Aorta (tissue), 5 donors: Measurements from ENCODE around the gene TMPRSS11E. TPM values are rescaled to one million over a fixed set of nuclear protein-coding genes. Genes with fewer than 3 reads are reported as not detected.
"Not testable (repeated sequence)": the region's sequence is repeated elsewhere in the genome, so short reads cannot be mapped to it uniquely, and the experiment has no call there.

ENCODE experiments used
- ATAC-seq: fragments of 200-7000 bp; cut with Tn5 transposase; one replicate; pipeline ENCODE4 v1.9.1; 2022; ENCODE audit warnings: moderate library complexity; ENCODE audit not compliant: low FRiP score
- DNase-seq, 2 donors: peaks; one replicate each; pipeline ENCODE4 v3.0.0-alpha.2; 2020
- H3K27ac ChIP-seq, 2 donors: one replicate each; pipeline ENCODE4 v1.5.1; 2013; ENCODE audit warnings: low read length in 2 of 2, mild to moderate bottlenecking in 2 of 2, moderate library complexity in 2 of 2, control low read depth in 1 of 2, inconsistent platforms in 1 of 2, low read depth in 1 of 2
- H3K27me3 ChIP-seq, 2 donors: one replicate each; pipeline ENCODE4 v1.6.1; 2013; ENCODE audit warnings: control low read depth in 1 of 2, low read length in 1 of 2, mild to moderate bottlenecking in 1 of 2, moderate library complexity in 1 of 2; ENCODE audit not compliant: insufficient read depth in 2 of 2, control insufficient read depth in 1 of 2
- H3K36me3 ChIP-seq, 2 donors: one replicate each; pipeline ENCODE4 v1.6.1; 2013; ENCODE audit warnings: control low read depth in 1 of 2, low read length in 1 of 2, mild to moderate bottlenecking in 1 of 2; ENCODE audit not compliant: insufficient read depth in 2 of 2, control insufficient read depth in 1 of 2
- H3K4me1 ChIP-seq, 2 donors: one replicate each; pipeline ENCODE4 v1.6.1; 2013; ENCODE audit warnings: low read length in 2 of 2, control low read depth in 1 of 2, mild to moderate bottlenecking in 1 of 2, moderate library complexity in 1 of 2; ENCODE audit not compliant: insufficient read depth in 2 of 2, control insufficient read depth in 1 of 2
- H3K4me3 ChIP-seq, 2 donors: one replicate each; pipeline ENCODE4 v1.5.1; 2013; ENCODE audit warnings: low read length in 2 of 2, control low read depth in 1 of 2, mild to moderate bottlenecking in 1 of 2
- H3K9me3 ChIP-seq: one replicate; pipeline ENCODE4 v1.6.1; 2013; ENCODE audit warnings: mild to moderate bottlenecking, low read length; ENCODE audit not compliant: control insufficient read depth
- WGBS, 2 donors: extraction: QIAGEN DNeasy Blood & Tissue Kit; methylation state at CpG; one replicate each; pipeline ENCODE4 v1.1.7; 2013; 5-methylcytosine and 5-hydroxymethylcytosine counted together
- intact Hi-C, 2 donors: fragments of 100-400 bp; cut with DNase I; formaldehyde crosslinking; loops; one replicate each; pipeline versions ENCODE4 v1.14.2 to v1.15.0; 2022
- polyA plus RNA-seq, 2 donors: library from polyadenylated mRNA; stranded (reverse); fragments of 200-250 nt; gene quantifications; one replicate each; pipeline ENCODE4 v1.2.3, GENCODE V29; 2013
- total RNA-seq, 2 donors: library from RNA; stranded (reverse); fragmentation: NEBNext Ultra II Directional; extraction: Animal tissue kit (Norgen Biotek cat#: 25700); gene quantifications; one replicate each; pipeline ENCODE4 v1.2.1, GENCODE V29; 2021
- donor health status: healthy with polysubstance abuse.
- donor health status: Bipolar disorder and iron deficiency.
- donor health status: DM: no; HTN: no; CAD: no.
- donor health status: DM: no; HTN: no; CAD: no.
- donor health status: DM: yes; HTN: yes; CAD: no.

TMPRSS11E gene
- total and polyA plus RNA-seq, 4 donors = 0.13 to 0.15 TPM; not detected in 2

GRCh38 chr4:68469482-68469881 lies 22.2 kb downstream of the TMPRSS11E start:
- DNase-seq = no peak
- no peak for ATAC-seq
- Histone ChIP-seq H3K9me3 (no peaks in the 10 kb centered on the region), H3K27me3 (no peaks in the 10 kb centered on the region), H3K4me3 (no peak overlapping the region), H3K27ac (no peak overlapping the region), H3K36me3 (no peaks in the 10 kb centered on the region), H3K4me1 (no peaks in the 10 kb centered on the region)
- intact Hi-C loops = no loop called here

GRCh38 chr4:68476191-68476590 lies 28.9 kb downstream of the TMPRSS11E start:
- Histone ChIP-seq H3K9me3 (no peaks in the 10 kb centered on the region), H3K4me3 (no peak overlapping the region), H3K27me3 (no peaks in the 10 kb centered on the region), H3K4me1 (no peaks in the 10 kb centered on the region), H3K27ac (no peak overlapping the region), H3K36me3 (no peaks in the 10 kb centered on the region)
- no peak for ATAC-seq
- WGBS, 2 donors = 13 to 29% methylated on average over 5 of the region's 5 CpGs
- intact Hi-C loops = no loop called here
- no peak for DNase-seq

GRCh38 chr4:68489338-68489737 lies 42.1 kb downstream of the TMPRSS11E start:
- ATAC-seq (peak; percentile 67), DNase-seq (no peak)
- Histone ChIP-seq H3K27ac (no peak overlapping the region), H3K9me3 (no peaks in the 10 kb centered on the region), H3K4me3 (no peak overlapping the region), H3K36me3 (no peaks in the 10 kb centered on the region), H3K4me1 (no peaks in the 10 kb centered on the region), H3K27me3 (no peaks in the 10 kb centered on the region)
- intact Hi-C loops = no loop called here
- 64 to 72% methylated on average over 5 of the region's 5 CpGs for WGBS, 2 donors

GRCh38 chr4:68490826-68491457 lies 43.7 kb downstream of the TMPRSS11E start:
- 93 to 94% methylated on average over 6 of the region's 6 CpGs for WGBS, 2 donors
- Histone ChIP-seq H3K27me3 (no peaks in the 10 kb centered on the region), H3K36me3 (no peaks in the 10 kb centered on the region), H3K9me3 (no peaks in the 10 kb centered on the region), H3K27ac (no peak overlapping the region), H3K4me3 (no peak overlapping the region), H3K4me1 (no peaks in the 10 kb centered on the region)
- DNase-seq (no peak), ATAC-seq (no peak)
- intact Hi-C loops = no loop called here

GRCh38 chr4:68494688-68495087 lies 47.4 kb downstream of the TMPRSS11E start:
- WGBS, 2 donors = 3 to 6% methylated on average over 1 of the region's 1 CpG
- Histone ChIP-seq H3K4me3 (no peak overlapping the region), H3K27ac (no peak overlapping the region), H3K4me1 (no peaks in the 10 kb centered on the region), H3K27me3 (no peaks in the 10 kb centered on the region), H3K36me3 (no peaks in the 10 kb centered on the region), H3K9me3 (no peaks in the 10 kb centered on the region)
- DNase-seq (no peak), ATAC-seq (no peak)
- intact Hi-C loops = no loop called here

- DNase-seq (peak in 1 of 2 donors; percentile 50), ATAC-seq (peak; percentile 81)
- Histone ChIP-seq H3K4me3 (no peak overlapping the region), H3K9me3 (no peaks in the 10 kb centered on the region), H3K27me3 (no peaks in the 10 kb centered on the region), H3K36me3 (no peaks in the 10 kb centered on the region), H3K27ac (no peak overlapping the region), H3K4me1 (no peaks in the 10 kb centered on the region)
- intact Hi-C loops = no loop called here
- 20 to 21% methylated on average over 5 of the region's 5 CpGs for WGBS, 2 donors
Observed at GRCh38 chr4:68498413-68499007, 51.2 kb downstream of the TMPRSS11E start.

- ATAC-seq (no peak), DNase-seq (no peak)
- intact Hi-C loops = no loop called here
- H3K9me3 ChIP-seq = no peaks in the 10 kb centered on the region
- WGBS, 2 donors = 63 to 66% methylated on average over 4 of the region's 4 CpGs
- H3K36me3 ChIP-seq = no peaks in the 10 kb centered on the region
- H3K4me1 ChIP-seq = no peaks in the 10 kb centered on the region
- H3K27me3 ChIP-seq = no peaks in the 10 kb centered on the region
- no peak overlapping the region for H3K27ac ChIP-seq
- H3K4me3 ChIP-seq = no peak overlapping the region
Observed at GRCh38 chr4:68499021-68499420, 51.8 kb downstream of the TMPRSS11E start.

- not testable (repeated sequence) for DNase-seq, ATAC-seq, H3K27ac ChIP-seq, H3K36me3 ChIP-seq, H3K4me3 ChIP-seq, H3K4me1 ChIP-seq, H3K27me3 ChIP-seq, H3K9me3 ChIP-seq
- WGBS, 2 donors = 84 to 85% methylated on average over 4 of the region's 4 CpGs
- intact Hi-C loops = loop anchor here (5.0 kb wide), 2 partner anchors 124 to 129 kb away; no protein-coding TSS in a partner anchor
Observed at GRCh38 chr4:68503462-68503861, 56.2 kb downstream of the TMPRSS11E start.

GRCh38 chr4:68504836-68505235 lies 57.6 kb downstream of the TMPRSS11E start:
- not testable (repeated sequence) for H3K27ac ChIP-seq, H3K4me1 ChIP-seq, DNase-seq, H3K9me3 ChIP-seq, ATAC-seq, H3K4me3 ChIP-seq, H3K27me3 ChIP-seq, H3K36me3 ChIP-seq
- WGBS, 2 donors = 94% methylated on average over 4 of the region's 4 CpGs
- intact Hi-C loops = loop anchor here (5.0 kb wide), 2 partner anchors 122 to 127 kb away; no protein-coding TSS in a partner anchor
